ENCODE data around the gene MACROD2. TPM values are rescaled to one million over a fixed set of nuclear protein-coding genes. Genes with fewer than 3 reads are reported as not detected.

Gene MACROD2
- 10 to 100 TPM in 2 of 4 donors, 1 to 10 TPM in 2; 2.1 to 28.1 (median 12.6) TPM for total RNA-seq

GRCh38 chr20:13995086-13995665, at the start of gene MACROD2:
Gene MACROD2, plus strand, starts transcription at chr20:13995516.
- H3K4me1 ChIP-seq = no peaks in the 10 kb centered on the region
- H3K36me3 ChIP-seq = no peaks in the 10 kb centered on the region
- peak; percentile 90 to 91 for DNase-seq
- intact Hi-C loops (cut with DNase I; ENCODE audit: low total_unique reads) = no loop called here
- peak within 1 kb of the TSS; percentile 61 to 75 for H3K4me3 ChIP-seq
- peak; percentile 71 to 72 for TF ChIP-seq POLR2A (IDR thresholded peaks at IDR 0.05)
- TF ChIP-seq, protein P1, sequence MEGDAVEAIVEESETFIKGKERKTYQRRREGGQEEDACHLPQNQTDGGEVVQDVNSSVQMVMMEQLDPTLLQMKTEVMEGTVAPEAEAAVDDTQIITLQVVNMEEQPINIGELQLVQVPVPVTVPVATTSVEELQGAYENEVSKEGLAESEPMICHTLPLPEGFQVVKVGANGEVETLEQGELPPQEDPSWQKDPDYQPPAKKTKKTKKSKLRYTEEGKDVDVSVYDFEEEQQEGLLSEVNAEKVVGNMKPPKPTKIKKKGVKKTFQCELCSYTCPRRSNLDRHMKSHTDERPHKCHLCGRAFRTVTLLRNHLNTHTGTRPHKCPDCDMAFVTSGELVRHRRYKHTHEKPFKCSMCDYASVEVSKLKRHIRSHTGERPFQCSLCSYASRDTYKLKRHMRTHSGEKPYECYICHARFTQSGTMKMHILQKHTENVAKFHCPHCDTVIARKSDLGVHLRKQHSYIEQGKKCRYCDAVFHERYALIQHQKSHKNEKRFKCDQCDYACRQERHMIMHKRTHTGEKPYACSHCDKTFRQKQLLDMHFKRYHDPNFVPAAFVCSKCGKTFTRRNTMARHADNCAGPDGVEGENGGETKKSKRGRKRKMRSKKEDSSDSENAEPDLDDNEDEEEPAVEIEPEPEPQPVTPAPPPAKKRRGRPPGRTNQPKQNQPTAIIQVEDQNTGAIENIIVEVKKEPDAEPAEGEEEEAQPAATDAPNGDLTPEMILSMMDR (IDR thresholded peaks at IDR 0.05) = no peak
- H3K27ac ChIP-seq = peak within 1 kb of the TSS; percentile 72 to 75
- peaks cover 0 to 10% of the 10 kb centered on the region in 2 donors for H3K9me3 ChIP-seq
- H3K27me3 ChIP-seq = no peaks in the 10 kb centered on the region

DNA sequence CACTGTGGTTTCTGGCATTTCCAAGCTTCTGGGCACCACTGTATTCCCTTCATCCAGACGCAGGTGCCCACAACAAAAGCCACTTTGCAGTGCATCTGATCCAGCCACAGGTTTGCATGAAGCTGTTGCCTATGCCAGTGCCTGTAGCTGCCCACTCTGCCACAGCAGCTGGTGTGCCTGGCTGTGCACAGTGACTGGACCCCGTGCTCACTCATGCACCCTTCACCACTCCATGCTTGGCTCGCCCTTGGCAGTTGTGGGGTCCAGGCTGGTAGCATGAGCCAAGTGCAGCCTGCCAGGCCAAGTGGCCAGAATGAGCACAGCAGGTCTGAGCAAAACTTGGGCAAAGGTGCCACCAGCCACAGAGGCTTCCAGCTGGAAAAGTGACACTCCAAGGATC, 47.6 kb upstream of the MACROD2 start:
- intact Hi-C loops (cut with DNase I; ENCODE audit: low total_unique reads) = no loop called here

DNA sequence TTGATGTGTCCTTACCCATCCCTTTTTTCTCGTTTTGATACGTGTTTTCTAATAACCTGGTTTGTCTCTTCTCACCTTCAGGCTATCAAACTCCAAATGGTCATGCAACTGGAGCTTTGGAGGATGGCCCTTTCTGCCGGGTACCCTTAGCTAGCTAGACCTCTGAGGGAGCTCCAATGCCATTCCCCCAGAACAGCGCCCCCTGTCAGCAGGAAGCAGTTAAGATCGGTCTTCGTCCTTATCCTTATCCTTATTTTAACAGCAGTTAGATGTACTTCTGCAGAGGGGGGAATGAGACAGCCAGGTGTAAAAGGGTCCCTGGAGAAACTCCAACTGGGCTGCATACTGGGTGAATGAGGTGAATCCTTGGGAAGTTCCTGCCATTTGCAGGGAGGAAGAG, 42.1 kb upstream of the MACROD2 start:
- Histone ChIP-seq H3K27ac (no peak overlapping the region), H3K36me3 (no peaks in the 10 kb centered on the region), H3K9me3 (no peaks in the 10 kb centered on the region), H3K27me3 (no peaks in the 10 kb centered on the region), H3K4me3 (no peak overlapping the region), H3K4me1 (no peaks in the 10 kb centered on the region)
- TF ChIP-seq, protein P1 (IDR thresholded peaks at IDR 0.05) = no peak
- DNase-seq = no peak
- intact Hi-C loops (cut with DNase I; ENCODE audit: low total_unique reads) = no loop called here

More for the DNA sequence above, 47.6 kb upstream of the MACROD2 start:
- Histone ChIP-seq H3K4me1 (no peaks in the 10 kb centered on the region), H3K27me3 (no peaks in the 10 kb centered on the region), H3K9me3 (no peaks in the 10 kb centered on the region), H3K36me3 (no peaks in the 10 kb centered on the region), H3K4me3 (no peak overlapping the region), H3K27ac (no peak overlapping the region)
- TF ChIP-seq, protein P1 (IDR thresholded peaks at IDR 0.05) = no peak
- TF ChIP-seq POLR2A (IDR thresholded peaks at IDR 0.05) = no peak
- DNase-seq = no peak

DNA sequence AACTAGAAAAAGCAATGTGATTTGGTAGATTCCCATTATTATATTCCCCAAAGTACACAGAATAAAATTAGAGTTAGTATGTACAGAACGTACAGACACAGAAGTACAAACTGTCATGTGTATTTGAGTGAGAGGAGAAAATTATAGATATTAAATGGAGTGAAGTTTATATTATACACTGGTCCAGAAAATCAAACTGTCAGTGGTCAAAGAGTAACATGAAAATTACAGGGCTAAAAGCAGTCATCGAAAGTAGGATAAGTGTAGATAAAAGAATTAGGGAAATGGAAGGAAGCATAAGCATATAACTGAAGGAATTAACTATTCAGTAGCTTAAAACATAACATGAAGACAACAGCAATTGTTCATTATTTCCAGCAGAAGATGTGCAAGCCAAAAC, 35.2 kb upstream of the MACROD2 start:
- no peak for TF ChIP-seq POLR2A (IDR thresholded peaks at IDR 0.05)
- TF ChIP-seq, protein P1 (IDR thresholded peaks at IDR 0.05) = no peak
- H3K36me3 ChIP-seq = no peaks in the 10 kb centered on the region
- H3K4me3 ChIP-seq = no peak overlapping the region
- no peak overlapping the region for H3K27ac ChIP-seq
- H3K27me3 ChIP-seq = no peaks in the 10 kb centered on the region
- no peaks in the 10 kb centered on the region for H3K9me3 ChIP-seq
- intact Hi-C loops (cut with DNase I; ENCODE audit: low total_unique reads) = no loop called here
- H3K4me1 ChIP-seq = no peaks in the 10 kb centered on the region
- no peak for DNase-seq

DNA sequence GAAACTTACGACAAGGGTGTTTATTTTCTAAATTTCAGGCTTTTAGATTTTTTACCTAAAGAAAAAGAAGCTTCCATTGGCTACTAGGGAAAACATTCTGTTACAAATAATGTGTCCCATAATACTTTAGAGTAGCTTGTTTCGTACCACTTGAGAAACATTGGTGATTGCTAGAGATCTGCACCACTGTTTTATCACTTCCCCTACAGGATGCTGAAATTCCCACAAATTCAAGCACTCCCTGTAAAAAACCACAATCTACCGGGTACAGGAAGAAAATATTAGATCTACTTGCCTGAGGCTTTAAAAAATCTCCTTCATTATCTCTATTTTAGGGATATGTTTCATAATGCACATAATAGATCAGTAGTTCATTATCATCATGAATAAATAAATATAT, 34.8 kb upstream of the MACROD2 start:
- Histone ChIP-seq H3K27me3 (no peaks in the 10 kb centered on the region), H3K27ac (no peak overlapping the region), H3K4me3 (no peak overlapping the region), H3K36me3 (no peaks in the 10 kb centered on the region), H3K4me1 (no peaks in the 10 kb centered on the region), H3K9me3 (no peaks in the 10 kb centered on the region)
- DNase-seq = no peak
- TF ChIP-seq, protein P1 (IDR thresholded peaks at IDR 0.05) = no peak
- TF ChIP-seq POLR2A (IDR thresholded peaks at IDR 0.05) = no peak
- intact Hi-C loops (cut with DNase I; ENCODE audit: low total_unique reads) = no loop called here

Data from uterus (tissue), 4 donors.